Measurements from ENCODE around the gene METTL18.

DNA sequence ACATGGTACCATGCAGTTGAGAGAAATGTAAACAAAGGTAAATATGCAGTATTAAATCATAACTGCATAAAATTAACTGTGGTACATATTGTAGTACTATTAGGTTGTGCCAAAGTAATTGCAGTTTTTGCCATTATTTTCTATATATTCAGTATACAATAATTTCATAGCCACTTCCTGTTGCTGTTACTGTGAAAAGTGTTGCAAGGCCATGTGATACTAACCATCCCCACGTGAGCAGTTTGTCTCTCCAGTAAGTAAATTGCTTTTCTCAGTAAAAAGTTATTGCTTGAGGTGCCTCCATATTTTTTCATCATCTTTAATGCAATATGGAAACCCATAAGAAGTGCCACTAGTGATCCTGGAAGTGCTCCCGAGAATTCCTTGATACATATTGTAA, 19.6 kb upstream of the METTL18 start:
- TF ChIP-seq, protein P1, sequence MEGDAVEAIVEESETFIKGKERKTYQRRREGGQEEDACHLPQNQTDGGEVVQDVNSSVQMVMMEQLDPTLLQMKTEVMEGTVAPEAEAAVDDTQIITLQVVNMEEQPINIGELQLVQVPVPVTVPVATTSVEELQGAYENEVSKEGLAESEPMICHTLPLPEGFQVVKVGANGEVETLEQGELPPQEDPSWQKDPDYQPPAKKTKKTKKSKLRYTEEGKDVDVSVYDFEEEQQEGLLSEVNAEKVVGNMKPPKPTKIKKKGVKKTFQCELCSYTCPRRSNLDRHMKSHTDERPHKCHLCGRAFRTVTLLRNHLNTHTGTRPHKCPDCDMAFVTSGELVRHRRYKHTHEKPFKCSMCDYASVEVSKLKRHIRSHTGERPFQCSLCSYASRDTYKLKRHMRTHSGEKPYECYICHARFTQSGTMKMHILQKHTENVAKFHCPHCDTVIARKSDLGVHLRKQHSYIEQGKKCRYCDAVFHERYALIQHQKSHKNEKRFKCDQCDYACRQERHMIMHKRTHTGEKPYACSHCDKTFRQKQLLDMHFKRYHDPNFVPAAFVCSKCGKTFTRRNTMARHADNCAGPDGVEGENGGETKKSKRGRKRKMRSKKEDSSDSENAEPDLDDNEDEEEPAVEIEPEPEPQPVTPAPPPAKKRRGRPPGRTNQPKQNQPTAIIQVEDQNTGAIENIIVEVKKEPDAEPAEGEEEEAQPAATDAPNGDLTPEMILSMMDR (IDR thresholded peaks at IDR 0.05): no peak
- TF ChIP-seq POLR2A (IDR thresholded peaks at IDR 0.05): no peak

Measured in right lobe of liver (tissue), 4 donors.